Measurements from ENCODE around the gene DNAJB13.
"Not testable (repeated sequence)": the region's sequence is repeated elsewhere in the genome, so short reads cannot be mapped to it uniquely, and the experiment has no call there.

DNAJB13 gene

DNA sequence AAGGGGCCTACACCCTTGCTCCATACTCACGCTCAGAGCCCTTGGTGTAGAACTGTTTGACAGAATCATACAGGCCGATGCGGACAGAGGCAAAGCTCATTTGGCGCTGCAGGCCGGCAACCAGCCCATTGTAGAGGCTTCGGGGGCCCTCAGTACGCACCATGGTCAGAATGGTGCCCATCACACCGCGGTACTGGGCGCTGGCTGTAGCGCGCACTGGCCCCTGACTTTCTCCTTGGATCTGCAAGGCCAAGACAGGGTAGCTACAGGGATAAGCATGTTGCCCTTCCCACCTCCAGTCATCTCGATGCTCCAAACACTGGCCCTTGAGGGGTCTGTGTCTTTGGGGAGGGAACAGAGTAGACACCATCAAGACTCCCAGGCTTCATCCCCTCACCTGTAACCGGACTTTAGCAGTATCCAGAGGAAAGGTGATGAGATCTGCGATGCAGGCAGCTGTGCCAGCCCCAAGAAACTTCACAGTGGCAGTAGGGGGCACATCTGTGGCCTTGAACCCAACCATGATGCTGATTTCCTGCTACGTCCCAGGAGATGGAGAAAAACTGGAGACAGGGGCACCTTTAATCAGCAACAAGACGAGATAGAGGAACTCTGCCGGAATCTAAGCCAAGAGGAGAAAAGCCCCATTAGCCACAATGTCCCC lies 27.2 kb downstream of the DNAJB13 start:
- no peak for DNase-seq (ENCODE audit: low read depth in 2 of 2)

DNA sequence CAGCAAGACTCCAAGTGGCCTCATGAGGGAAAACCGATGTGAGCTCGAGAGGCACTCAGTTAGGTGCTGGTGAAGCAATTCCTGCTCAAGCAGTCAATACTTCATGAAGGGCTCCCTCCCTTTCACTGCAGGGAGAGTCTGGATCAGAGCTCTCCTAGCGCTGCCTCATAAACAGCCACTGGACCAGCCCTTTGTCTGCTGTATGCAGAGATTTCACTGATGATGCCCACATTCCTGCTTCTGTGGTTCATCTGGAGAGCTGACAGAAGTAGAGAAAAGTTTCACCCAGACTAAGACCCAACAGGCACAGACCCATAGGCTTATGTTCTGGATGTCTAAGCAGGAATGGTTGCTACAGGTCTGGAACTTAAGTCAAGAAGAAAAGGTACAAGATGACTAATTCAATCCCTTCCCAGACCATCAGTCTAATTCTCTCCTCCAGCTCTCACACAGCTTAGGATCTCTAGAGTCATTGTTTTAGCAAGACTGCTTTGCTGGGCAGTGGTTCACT lies 27.8 kb downstream of the DNAJB13 start:
- DNase-seq (ENCODE audit: low read depth in 2 of 2): no peak

DNA sequence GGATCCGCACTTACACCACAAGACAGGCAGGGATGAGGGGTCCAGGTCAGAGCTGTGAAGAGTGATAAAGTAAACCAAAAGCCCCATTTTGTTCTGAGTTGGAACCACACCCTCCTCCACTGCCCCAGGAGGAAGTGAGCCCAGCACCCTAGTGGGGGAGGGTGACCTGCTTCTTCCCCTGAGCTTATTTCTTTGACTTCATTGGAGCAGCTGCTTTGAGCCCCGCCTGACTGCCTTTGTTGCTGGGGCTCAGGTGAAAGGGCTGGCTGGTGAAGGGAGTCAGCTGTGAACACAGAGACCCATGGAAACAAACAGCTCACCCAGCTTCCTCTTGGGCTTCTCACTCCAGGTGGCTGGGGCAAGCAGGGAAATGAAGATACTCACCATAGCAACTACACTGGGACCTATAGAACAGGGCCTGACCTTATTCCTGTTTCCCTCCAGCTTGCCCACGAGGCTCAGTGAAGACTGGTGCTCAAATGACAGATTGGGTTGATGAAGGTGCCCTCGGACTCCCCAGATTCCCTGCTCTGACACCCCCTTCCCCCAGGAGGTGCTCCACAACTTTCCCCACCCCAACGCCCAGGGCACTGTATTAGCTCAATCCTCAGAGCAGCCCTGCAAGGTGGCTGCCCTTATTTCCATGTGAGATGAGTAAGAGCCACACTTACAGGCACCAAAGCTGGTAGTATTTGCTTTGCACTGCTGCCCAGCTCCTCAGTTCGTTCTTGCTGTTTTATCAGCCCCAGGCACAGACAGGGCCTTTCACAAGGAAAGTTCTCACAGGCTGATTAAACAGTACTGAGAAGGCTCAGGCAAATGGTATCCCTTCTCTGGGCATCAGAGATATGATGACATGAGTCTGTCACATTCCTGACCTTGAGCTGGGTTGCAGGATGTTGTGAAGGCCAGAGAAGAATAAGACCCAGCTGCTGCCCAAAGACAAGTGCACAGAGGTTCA lies 29.5 kb downstream of the DNAJB13 start:
- peak; percentile 32 to 60 for DNase-seq (ENCODE audit: low read depth in 2 of 2)

DNA sequence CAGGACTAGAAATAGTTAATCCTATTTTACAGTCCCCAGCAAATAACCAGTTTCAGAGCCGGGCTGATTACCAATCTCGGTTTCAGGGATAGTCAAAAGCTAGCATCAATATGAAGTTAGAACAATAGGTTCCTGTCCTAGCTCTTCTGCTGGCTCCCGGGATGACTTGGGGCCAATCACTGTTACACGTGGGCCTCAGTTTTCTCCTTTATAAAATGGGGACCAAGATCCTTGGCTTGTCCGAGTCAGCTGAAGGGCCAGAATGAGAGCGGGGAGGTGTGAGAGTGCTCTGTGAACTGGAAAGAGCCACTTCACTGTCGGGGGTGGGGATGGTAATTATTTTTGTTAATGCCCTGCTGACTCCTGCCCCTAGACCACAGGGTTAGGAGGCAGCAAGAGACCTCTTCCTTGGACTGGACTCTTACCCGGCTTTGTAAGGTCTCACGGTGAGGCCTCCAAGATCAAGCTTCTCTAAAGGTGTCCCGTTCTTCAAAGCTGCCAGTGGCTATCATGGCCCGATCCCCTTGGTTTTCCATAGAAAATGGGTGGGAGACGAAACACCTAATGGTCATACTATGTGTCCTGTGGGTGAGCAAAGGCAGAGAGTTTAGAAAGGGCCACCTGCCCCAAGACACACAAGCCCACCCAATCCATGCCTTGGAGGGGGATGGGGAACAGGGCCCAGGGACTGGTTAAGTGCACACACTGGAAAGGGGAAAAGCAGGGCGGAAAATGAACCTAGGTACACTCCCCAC lies 30.4 kb downstream of the DNAJB13 start:
- no peak for DNase-seq (ENCODE audit: low read depth in 2 of 2)

DNA sequence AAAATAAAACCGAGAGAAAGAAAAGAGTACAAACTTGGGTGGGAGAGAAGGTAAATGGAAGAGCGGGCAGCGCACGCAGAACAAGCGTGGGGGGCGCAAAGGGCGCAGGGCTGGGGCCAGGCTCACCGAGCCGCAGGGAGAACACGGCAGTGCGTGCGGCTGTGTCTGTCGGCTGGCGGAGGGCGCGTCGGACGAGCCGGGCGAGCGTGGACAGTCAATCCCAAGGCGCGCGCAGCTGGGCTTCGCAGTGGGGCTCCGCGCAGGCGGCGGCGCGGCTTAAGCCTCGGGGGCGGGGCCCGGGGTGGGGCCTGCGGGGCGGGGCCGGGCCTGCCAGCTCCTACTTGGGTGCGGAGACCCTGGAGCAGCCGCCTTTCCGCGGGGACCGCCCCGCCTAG lies 31.8 kb downstream of the DNAJB13 start, which contains the start of gene UCP2:
TSS of gene UCP2 (minus strand) at position 249 of the 395 bp plus-strand sequence. CDS start 4,465 bp downstream, outside the sequence.
- DNase-seq (ENCODE audit: low read depth in 2 of 2): peak; percentile 54 to 76

DNA sequence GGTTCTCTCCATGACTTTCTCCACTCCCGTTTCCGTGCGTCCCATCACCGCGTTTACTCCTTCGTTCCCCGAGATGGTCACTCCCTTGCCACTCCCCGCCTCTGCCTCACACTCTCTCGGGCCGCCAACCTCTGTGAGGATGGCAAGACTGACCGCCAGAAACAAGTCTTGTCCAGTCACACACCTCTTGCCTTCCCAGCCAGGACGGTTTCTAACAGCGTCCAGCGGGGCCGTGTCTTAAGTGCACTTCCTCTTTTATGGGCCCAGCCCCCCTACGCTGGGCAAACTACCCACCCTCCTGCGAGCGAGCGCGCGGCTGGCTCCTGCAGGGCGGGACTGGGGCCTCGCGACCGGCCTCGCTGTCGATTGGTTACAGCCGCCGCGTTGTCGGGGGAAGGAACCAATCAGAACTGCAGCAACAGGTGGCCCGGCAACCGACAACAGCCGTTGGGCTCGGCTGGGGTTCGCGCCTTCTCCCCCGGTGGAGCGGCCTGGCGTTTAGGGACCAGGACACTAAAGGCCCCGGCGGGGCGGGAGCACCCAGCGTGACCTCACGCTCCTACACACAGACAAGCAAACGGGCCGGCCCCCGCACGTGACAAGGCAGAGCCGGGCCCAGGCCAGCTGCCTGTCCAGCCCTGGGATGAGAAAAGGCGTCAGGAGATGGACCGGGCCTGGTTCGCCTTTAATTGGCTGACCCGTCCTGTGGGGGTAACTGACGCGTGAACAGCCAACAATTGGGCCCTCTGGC lies 32.3 kb downstream of the DNAJB13 start:
- peak; percentile 74 to 76 for DNase-seq (ENCODE audit: low read depth in 2 of 2)

DNA sequence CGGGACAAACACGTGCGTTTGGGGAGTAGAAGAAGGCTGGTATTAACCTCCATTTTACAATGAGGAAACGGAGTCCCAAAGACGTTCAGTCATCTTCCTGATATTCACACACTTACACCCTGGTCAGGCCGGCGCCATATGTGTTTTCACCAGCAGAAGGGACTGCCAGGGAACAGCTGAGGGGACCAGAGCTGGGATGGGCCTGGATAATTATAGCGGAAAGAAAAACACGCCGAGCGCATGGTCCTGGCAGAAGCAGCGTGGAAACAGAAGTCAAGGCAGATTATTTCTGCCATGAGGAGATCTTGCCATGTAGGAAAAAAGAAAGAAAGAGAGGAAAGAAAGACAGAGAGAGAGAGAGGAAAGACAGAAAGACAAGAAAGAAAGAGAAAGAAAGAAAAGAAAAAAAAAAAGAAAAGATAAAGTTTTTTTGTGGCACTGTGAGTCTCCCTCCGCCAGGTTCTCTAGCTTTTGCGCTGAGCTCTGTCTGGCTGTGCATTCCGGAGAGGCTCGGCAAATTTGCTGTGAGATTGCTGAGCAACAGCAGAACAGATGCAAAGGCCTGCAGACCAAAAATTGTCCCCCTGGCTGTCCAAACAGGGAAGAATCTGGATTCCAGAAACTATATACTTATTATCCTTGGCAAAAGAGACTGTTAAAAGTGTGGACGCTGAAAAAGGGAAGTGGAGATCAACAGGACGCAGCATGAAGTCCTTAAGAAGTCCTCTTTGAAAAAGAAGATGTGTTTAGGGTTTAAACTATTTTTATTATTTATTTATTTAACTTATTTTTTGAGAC lies 33.1 kb downstream of the DNAJB13 start:
- DNase-seq (ENCODE audit: low read depth in 2 of 2): no peak

DNA sequence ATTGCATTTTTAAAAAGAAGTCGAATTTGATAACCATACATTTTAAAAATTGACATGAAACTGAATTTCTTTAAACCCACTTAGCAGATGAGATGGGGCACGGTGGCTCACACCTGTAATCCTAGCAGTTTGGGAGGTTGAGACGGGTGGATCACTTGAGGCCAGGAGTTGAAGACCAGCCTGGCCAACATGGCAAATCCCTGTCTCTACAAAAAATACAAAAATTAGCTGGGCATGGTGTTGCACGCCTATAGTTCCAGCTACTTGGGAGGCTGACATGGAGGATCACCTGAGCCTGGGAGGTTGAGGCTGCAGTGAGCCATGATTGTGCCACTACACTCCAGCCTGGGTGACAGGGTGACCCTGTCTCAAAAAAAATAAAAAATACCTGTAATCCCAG lies 34.8 kb downstream of the DNAJB13 start:
- DNase-seq (ENCODE audit: low read depth in 2 of 2): not testable (repeated sequence)

DNA sequence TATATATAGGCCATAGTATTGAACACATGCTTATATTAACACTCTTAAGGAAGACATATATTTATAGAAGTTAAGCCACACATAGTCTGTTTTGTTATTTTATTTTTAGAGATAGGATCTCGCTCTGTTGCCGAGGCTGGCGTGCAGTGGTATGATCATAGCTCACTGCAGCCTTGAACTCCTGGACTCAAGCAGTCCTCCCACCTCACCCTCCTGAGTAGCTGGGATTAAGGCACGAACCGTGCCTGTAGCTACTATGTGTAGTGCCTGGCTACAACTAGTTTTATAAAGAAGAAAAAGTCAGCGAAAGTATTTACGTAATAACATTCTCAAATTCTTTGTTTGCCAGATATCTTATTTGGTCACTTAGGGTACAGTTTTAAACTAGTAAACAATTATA lies 37.4 kb downstream of the DNAJB13 start:
- DNase-seq (ENCODE audit: low read depth in 2 of 2): no peak

DNA sequence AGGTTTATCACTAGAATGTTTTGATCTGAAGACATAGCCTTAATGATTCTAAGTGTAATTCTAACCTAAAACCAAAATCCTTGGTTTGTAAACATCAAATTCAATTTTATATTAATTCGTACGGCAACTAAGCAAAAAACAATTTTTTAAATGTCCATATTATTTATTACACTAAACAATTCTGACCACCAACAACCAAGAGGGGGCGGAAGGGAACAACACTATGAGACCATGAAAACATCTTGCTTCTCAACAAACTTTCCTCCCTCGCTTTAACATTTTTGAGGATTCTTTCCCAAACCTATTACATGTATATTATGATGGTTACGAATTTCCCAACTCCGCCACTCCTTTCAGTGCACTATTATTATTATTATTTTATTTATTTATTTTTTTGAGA lies 38.3 kb downstream of the DNAJB13 start:
- no peak for DNase-seq (ENCODE audit: low read depth in 2 of 2)

DNA sequence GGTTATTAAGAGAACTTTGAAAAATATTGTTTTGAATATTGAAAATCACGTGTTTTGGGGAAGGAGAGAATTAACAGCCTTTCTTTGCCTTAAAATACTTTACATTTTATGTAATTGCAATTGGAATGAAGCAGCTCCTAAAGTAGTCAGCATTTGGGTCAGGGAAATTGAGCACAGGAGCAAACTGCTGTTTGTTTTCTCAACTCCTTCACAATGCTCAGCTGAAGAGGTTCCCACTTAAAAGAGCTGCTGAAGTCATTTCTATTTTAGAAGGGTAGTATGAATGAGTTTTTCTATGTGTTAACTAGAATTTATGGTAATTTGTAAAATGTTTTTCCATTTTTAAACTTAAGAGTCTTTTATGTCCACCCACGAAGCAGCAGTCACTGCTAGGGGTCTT lies 39.9 kb downstream of the DNAJB13 start:
- no peak for DNase-seq (ENCODE audit: low read depth in 2 of 2)

DNA sequence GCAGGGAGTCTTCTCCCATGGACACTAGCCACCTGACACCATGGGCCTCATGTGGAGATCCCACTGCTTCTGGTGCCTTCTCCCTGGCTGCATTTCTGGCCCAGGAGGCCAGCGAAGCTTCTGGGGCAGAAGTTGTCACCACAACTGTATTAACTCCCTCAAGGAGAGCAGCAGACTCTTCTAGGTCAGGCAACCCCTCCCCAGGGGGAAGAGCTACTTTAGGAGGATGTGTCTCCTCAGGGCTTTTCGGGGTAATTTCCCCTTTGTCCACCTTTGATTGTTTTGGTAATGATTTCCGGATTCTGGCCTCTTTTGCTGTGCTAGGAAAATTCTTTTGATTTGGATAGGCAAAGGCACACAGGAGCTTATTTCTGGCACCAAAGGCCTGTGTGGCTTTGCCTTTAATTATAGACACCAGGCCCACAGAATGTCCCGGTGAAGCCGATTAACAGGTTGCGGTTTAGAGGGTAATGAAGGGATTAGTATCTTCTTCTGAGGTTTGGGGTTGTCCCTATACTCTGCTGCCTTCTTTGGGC lies 40.7 kb downstream of the DNAJB13 start:
- DNase-seq (ENCODE audit: low read depth in 2 of 2): no peak

DNA sequence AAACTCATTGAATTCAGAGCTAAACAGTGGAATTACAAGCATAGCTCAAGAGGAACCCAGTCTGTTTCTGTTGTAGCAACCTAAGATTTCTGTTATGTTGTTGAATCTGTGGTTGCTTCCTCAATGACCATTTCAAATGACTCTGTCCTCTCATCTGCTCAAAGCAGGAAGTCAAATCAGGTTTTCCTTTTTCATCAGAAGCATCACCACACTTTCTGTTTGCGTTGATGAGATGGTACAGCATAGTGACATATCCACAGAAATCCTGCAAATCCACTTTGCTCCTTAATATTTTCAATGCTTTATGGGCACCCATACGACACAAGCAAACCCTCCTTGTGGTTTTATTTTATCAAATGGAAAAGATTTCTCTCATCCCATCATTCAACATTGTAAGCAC lies 44.4 kb downstream of the DNAJB13 start:
- no peak for DNase-seq (ENCODE audit: low read depth in 2 of 2)

DNA sequence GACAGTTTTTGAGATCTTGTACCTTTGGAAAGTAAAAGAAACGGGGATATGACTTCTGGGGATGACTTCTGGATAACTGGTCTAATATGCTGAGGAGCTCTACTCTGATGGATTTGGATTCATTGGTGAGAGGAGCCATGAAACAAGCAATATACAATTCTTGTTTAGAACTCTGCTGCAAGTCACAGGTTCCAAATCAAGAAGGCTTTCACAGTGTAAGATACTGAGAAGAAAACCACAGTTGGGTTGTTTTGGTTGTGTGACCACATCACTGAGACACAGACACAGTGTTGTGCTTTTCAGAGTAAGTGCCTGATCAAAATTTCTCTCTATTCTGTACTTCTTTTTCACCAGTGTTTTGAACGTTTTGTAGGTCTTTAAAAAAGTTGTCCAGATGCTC lies 44.9 kb downstream of the DNAJB13 start:
- DNase-seq (ENCODE audit: low read depth in 2 of 2): no peak

DNA sequence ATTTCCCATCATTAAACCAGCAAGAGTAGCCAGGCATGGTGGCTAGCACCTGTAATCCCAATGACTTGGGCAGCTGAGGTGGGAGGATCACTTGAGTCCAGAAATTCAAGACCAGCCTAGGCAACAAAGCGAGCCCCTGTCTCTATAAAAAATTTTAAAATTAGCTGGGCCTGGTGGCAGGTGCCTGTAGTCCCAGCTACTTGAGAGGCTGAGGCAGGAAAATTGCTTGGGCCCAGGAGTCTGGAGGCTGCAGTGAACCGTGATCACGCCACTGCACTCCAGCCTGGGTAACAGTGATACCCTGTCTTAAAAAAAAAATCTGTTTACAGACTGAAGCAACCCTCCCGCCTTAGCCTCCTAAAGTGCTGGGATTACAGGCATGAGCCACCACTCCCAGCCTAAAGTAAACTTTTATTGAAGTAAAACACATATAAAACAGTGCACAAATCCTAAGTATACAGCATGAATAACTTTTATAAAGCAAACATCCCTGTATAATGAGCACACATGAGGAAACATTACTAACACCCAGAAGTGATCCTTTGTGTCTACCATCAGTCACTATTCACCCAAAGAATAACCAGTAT lies 45.4 kb downstream of the DNAJB13 start:
- DNase-seq (ENCODE audit: low read depth in 2 of 2): no peak

DNA sequence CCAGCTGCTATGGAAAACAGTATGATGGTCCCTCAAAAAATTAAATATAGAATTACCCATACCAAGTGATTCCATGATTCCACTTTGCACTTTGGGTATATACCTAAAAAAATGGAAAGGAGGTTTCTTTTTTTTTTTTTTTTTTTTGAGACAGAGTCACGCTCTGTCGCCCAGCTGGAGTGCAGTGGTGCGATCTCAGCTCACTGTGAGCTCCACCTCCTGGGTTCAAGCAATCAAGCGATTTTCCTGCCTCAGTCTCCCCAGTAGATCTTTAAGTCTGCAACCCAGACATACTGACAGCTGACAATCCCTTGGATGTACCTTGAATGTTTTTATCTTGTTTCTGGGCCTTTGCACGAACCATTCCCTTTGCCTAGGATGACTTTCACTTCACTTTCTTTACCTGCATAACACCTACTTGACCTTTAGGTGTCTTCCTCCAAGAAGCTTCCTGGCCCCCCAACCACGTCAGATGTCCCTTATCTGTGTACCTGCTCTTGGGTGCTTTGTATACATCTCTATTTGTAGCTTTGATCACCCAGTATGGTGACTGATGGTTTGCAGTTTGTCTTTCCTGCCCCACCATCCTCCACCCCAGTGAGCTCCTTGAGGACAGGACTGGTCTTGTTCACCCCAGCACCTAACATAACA lies 46.4 kb downstream of the DNAJB13 start:
- no peak for DNase-seq (ENCODE audit: low read depth in 2 of 2)

DNA sequence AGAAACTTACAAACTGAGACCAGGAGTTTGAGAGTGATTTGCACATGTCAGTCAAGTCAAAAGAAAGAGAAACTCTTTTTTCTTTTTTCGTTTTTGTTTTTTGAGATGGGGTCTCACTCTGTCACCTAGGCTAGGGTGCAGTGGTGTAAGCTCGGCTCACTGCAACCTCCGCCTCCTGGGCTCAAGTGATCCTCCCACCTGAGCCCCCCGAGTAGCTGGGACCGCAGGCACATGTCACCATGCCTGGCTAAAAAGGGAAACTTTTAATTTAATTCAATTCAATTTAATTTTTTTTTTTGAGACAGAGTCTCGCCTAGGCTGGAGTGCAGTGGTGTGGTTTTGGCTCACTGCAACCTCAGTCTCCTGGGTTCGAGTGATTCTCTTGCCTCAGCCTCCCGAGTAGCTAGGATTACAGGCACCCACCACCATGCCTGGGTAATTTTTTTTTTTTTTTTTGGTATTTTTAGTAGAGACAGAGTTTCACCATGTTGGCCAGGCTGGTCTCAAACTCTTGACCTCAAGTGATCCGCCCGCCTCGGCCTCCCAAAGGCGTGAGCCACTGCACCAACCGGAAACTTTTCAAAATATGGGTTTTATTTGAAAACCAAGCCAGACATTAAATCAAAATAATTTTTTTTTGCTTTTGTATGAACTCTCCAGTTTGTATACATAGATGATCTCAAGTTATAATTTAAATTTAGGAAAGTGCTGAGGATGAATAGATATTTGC lies 48.2 kb downstream of the DNAJB13 start:
- DNase-seq (ENCODE audit: low read depth in 2 of 2): no peak

DNA sequence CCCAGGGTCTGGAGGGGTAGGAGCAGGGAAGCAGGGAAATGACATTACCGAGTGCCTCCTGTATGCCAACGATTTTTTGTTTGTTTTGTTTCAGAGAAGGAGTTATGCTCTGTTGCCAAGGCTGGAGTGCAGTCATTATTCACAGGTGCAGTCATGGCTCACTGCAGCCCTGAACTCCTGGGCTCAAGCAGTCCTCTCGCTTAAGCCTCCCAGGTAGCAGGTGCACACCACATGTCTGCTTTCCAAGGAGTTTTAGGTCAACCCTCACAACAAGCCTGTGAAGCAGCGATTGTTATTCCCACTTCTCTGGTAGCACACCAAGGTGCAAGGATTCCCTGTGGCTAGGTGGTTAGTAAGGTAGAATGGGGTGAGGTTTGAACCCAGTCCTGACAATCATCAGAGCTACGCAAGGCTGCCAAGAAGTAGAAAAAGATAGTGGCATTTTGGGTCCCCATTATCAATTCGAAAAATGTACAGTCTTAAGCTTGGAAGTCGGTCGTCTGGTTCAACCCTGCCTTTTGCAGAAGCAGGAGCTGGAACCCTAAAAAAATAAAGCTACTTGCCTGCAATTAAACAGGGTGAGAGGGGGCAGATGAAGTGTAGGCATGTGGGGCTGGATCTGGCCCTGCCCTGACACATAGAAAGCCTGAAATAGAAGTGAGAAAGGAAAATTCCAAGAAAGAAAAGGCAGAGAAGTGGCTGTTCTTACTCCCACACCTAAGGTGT lies 48.9 kb downstream of the DNAJB13 start:
- DNase-seq (ENCODE audit: low read depth in 2 of 2): no peak

All from stimulated activated CD4-positive, alpha-beta T cell treated with anti-CD3 and anti-CD28 coated beads, Interleukin-1b, Interleukin-23, amount 100 ng/mL, for 1 hour (primary cell).